A673 (cell line): ENCODE results near the gene SLC22A13. TPM values are rescaled to one million over a fixed set of nuclear protein-coding genes. Genes with fewer than 3 reads are reported as not detected.
"Not testable (repeated sequence)": the region's sequence is repeated elsewhere in the genome, so short reads cannot be mapped to it uniquely, and the experiment has no call there.

ENCODE experiments used
- BruUV-seq: library from RNA; stranded (reverse); fragments of 400-500 nt; replicated peaks from 2 replicates; lab custom pipeline; 2021; lab: Mats Ljungman, UMichigan
- CTCF ChIA-PET: fragments of 300-600 bp; sonication (Branson Sonifier 250); formaldehyde crosslinking; loops from one replicate; lab custom pipeline; 2022; ENCODE audit warnings: antibody characterized with exemption; lab: Charles Lee
- POLR2A ChIA-PET: fragments of 300-600 bp; sonication (Branson Sonifier 250); formaldehyde crosslinking; loops from one replicate; lab custom pipeline; 2022; ENCODE audit warnings: antibody characterized with exemption; ENCODE audit not compliant: low non-redundant PET; lab: Charles Lee
- DNase-seq: peaks from one replicate; pipeline ENCODE4 v3.0.0-alpha.2; 2015; ENCODE audit warnings: low spot score
- H3K27ac ChIP-seq: fragments of 200-600 bp; sonication (generic); 2 replicates; pipeline ENCODE4 v1.5.1; 2016; ENCODE audit warnings: mixed run types, low read depth, mild to moderate bottlenecking, mixed read lengths, antibody characterized with exemption, low read length; ENCODE audit not compliant: poor library complexity, severe bottlenecking
- H3K27me3 ChIP-seq: fragments of 200-600 bp; sonication (generic); replicated peaks from 2 replicates; pipeline ENCODE4 v1.6.1; 2017; ENCODE audit warnings: mixed run types, low read depth, mild to moderate bottlenecking, mixed read lengths, antibody characterized with exemption, low read length; ENCODE audit not compliant: insufficient read depth, poor library complexity
- H3K36me3 ChIP-seq: fragments of 200-600 bp; sonication (generic); 2 replicates; pipeline ENCODE4 v1.6.1; 2016; ENCODE audit warnings: mixed run types, mild to moderate bottlenecking, mixed read lengths, antibody characterized with exemption, low read length; ENCODE audit not compliant: insufficient read depth, poor library complexity, severe bottlenecking
- H3K4me1 ChIP-seq: fragments of 200-600 bp; sonication (generic); 2 replicates; pipeline ENCODE4 v1.6.1; 2017; ENCODE audit warnings: mixed run types, mild to moderate bottlenecking, mixed read lengths, antibody characterized with exemption, low read length; ENCODE audit not compliant: insufficient read depth, poor library complexity, severe bottlenecking
- H3K4me3 ChIP-seq: fragments of 200-600 bp; sonication (generic); 2 replicates; pipeline ENCODE4 v1.5.1; 2016; ENCODE audit warnings: low read depth, mixed run types, mild to moderate bottlenecking, mixed read lengths, low read length; ENCODE audit not compliant: poor library complexity, severe bottlenecking
- H3K9me3 ChIP-seq: fragments of 200-600 bp; sonication (generic); 2 replicates; pipeline ENCODE4 v1.6.1; 2016; ENCODE audit warnings: mixed run types, low read depth, mild to moderate bottlenecking, mixed read lengths, antibody characterized with exemption, low read length; ENCODE audit not compliant: poor library complexity, severe bottlenecking
- EZH2 ChIP-seq: fragments of 200-600 bp; sonication (generic); IDR thresholded peaks from 2 replicates; pipeline ENCODE4 v1.6.1; 2017; ENCODE audit warnings: borderline replicate concordance, low read depth, mild to moderate bottlenecking, mixed read lengths, antibody characterized with exemption, low read length; ENCODE audit not compliant: poor library complexity, severe bottlenecking
- intact Hi-C: fragments of 100-400 bp; cut with micrococcal nuclease; formaldehyde crosslinking; loops from one replicate; pipeline ENCODE4 v1.10.0; 2022; ENCODE audit not compliant: unreplicated experiment
- total RNA-seq: library from RNA; stranded (reverse); gene quantifications from 2 replicates; pipeline ENCODE4 v1.2.3, GENCODE V29; 2021
- TF ChIP-seq, protein P1 (sequence below): fragments of 300-800, 200-600 bp; sonication (generic); conservative IDR thresholded peaks from 2 replicates; pipeline ENCODE4 v1.5.1; 2017; ENCODE audit warnings: low read depth, mild to moderate bottlenecking, antibody characterized with exemption, low read length, moderate library complexity, mixed read lengths

SLC22A13 gene
- total RNA-seq, 1 experiment from 2014 or later, result 1.1 TPM

DNA sequence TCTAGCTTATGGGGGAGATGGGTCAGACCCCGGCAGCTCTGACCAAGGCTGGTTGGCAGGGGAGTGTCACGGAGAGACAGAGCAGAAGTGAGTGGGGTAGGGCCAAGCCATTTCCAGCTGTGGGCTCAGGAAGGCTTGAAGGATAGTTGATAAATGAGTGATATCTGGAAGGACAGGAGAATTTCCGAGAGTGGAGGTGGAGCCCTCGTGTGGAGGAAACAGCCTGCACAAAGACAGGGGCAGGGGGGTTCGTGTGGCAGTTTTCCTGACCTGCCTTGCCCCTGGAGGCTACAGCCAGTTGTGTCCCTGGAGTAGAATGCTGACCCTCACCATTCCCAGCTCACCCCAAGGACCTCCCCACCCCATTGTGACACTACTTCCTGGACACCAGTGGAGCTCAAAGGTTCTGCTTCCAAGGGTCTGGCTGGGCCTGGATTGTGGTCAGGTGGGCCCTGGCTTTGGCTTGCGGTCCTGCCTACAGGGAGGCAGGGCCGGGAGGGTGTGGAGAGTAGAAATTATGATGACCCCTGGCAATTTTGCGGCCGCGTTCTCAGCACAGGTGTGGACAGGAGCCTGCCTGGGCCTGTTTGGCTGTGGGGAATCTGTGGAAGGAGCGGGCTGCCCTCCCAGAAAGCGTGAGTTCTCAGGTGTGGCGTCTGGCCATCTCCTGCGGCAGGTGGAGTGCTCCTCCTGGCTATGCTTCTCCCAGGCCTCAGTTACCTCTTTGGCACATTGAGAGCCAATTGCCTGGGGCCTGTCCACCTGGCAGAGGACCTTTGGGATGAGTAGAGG lies 16.5 kb downstream of the SLC22A13 start, which contains the start of gene SLC22A14:
TSS of gene SLC22A14 (plus strand) at position 400 of the 792 bp plus-strand sequence. CDS start 23,733 bp downstream, outside the sequence.
- no TSS peak for BruUV-seq
- intact Hi-C loops, result loop anchor here (10.0 kb wide), 1 partner anchor 167 kb away; no protein-coding TSS in a partner anchor
- ChIA-PET CTCF (no interaction called here), POLR2A (no interaction called here)
- DNase-seq, result no peak
- Histone ChIP-seq H3K36me3 (no peaks in the 10 kb centered on the region), H3K27me3 (no peaks in the 10 kb centered on the region), H3K4me1 (no peaks in the 10 kb centered on the region), H3K4me3 (no peak within 1 kb of the TSS), H3K9me3 (no peaks in the 10 kb centered on the region), H3K27ac (no peak within 1 kb of the TSS)
- TF ChIP-seq EZH2, result no peak
- TF ChIP-seq, protein P1, sequence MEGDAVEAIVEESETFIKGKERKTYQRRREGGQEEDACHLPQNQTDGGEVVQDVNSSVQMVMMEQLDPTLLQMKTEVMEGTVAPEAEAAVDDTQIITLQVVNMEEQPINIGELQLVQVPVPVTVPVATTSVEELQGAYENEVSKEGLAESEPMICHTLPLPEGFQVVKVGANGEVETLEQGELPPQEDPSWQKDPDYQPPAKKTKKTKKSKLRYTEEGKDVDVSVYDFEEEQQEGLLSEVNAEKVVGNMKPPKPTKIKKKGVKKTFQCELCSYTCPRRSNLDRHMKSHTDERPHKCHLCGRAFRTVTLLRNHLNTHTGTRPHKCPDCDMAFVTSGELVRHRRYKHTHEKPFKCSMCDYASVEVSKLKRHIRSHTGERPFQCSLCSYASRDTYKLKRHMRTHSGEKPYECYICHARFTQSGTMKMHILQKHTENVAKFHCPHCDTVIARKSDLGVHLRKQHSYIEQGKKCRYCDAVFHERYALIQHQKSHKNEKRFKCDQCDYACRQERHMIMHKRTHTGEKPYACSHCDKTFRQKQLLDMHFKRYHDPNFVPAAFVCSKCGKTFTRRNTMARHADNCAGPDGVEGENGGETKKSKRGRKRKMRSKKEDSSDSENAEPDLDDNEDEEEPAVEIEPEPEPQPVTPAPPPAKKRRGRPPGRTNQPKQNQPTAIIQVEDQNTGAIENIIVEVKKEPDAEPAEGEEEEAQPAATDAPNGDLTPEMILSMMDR, result 0 out of 2 replicates have a peak, but pooled peaks have one; percentile 24

DNA sequence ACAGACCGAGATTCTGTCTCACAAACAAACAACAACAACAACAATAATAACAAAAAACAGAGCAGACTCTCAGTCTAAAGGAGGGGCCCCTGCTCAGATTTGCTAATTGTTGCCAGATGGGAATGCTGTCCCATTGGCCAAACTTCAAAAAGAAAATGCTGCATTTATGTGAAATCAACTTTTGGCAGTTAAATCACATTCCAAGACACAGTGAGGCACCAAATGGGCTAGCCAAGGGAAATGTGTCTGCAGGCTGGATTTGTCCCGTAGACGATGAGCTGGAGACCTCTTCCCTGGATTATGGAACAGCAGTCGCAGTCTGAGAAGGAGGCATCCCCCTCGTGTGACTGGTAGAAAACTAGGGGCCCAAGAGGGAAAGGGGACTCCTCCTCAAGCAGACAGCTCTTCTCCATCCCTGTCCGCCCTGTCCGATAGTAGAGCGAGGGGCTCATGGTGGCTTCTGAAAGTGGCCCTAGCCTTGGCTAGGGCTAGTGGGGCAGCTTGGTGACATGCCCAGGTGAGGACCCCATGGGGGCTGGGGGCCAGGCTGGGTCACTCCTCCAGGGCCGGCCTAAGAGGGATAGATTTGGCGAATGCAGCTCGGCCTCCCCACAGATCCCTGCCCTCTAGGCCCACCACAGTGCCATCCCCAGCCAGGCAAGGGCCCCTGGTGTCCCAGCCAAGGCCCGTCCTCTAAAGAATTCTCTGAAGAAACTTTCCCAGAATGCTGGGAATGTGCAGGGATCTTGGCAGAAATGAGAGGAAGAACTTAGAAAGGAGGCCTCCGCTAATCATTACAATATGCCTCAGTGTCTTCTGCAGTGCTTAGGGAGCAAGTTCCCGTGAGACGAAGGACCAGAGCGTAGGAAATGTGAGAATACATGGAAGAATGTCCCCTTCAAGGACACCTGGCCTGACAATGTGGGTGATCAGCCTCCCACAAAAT lies 18.5 kb downstream of the SLC22A13 start:
- TF ChIP-seq EZH2, result no peak
- TF ChIP-seq, protein P1, result no peak
- POLR2A ChIA-PET, result no interaction called here
- peak; percentile 3 for DNase-seq
- intact Hi-C loops, result loop anchor here (10.0 kb wide), 1 partner anchor 169 kb away; no protein-coding TSS in a partner anchor
- no peaks in the 10 kb centered on the region for H3K36me3 ChIP-seq
- H3K4me1 ChIP-seq, result no peaks in the 10 kb centered on the region
- BruUV-seq, result no TSS peak
- no peaks in the 10 kb centered on the region for H3K9me3 ChIP-seq
- no peak overlapping the region for H3K27ac ChIP-seq
- H3K4me3 ChIP-seq, result no peak overlapping the region
- no peaks in the 10 kb centered on the region for H3K27me3 ChIP-seq
- CTCF ChIA-PET, result no interaction called here

DNA sequence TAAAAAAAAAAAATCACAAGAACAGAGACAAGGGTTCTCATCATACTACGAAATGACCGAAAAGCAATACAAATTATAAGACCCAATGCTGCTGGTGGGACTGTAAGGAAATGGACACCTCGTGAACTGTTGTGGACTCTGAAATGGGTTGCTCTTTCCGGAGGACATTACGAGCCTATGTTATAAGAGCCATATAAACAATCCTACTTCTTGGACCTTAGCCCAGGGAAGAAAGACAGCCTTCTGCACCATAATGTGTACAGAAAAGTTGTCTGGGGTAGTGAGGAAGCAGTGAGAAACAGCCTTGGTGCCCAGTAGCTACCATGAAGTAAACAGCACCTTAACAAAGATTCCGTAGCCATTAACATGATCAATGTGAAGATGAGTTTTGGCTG lies 19.1 kb downstream of the SLC22A13 start:
- no peak for TF ChIP-seq EZH2
- TF ChIP-seq, protein P1, result no peak
- no peaks in the 10 kb centered on the region for H3K36me3 ChIP-seq
- BruUV-seq, result no TSS peak
- intact Hi-C loops, result loop anchor here (10.0 kb wide), 1 partner anchor 170 kb away; no protein-coding TSS in a partner anchor
- H3K27me3 ChIP-seq, result no peaks in the 10 kb centered on the region
- H3K9me3 ChIP-seq, result no peaks in the 10 kb centered on the region
- ChIA-PET POLR2A (no interaction called here), CTCF (no interaction called here)
- DNase-seq, result no peak
- no peak overlapping the region for H3K4me3 ChIP-seq
- no peak overlapping the region for H3K27ac ChIP-seq
- H3K4me1 ChIP-seq, result no peaks in the 10 kb centered on the region

DNA sequence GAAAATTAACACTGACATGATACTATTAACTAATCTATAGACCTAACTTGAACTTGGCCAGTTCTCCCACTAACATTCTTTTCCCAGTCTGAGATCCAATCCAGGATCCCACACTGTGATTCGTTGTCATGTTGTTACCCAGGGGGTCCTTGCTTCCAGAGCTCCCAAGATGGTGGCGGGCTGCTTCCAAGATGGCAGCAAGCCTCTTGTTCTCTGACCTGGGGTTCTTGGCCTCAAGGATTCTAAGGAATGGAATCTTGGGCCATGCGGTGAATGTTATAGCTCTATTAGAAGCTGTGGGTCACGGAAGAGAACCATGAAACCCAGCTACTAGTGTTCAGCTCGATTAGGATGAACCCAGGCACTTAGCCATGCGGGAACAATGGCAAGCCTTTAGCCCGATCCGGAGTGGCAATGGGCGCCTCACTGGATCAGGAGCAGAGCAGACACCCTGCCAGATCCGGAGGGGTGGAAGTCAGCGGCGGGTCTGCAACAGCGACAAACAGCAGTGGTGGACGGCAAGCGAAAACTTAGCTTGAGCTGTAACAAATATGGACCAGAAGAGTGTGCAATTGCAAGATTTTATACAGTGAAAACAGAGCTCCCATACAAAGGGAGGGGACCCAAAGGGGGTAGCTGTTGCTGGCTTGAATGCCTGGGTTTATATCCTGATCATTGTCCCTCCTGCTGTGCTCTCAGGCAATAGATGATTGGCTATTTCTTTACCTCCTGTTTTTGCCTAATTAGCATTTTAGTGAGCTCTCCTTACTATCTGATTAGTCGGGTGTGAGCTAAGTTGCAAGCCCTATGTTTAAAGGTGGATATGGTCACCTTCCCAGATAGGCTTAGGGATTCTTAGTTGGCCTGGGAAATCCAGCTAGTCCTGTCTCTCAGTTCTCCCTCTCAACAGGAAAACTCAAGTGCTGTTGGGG lies 23.9 kb downstream of the SLC22A13 start:
- H3K4me1 ChIP-seq, BruUV-seq, H3K36me3 ChIP-seq, DNase-seq, POLR2A ChIA-PET, H3K9me3 ChIP-seq, H3K27me3 ChIP-seq, H3K27ac ChIP-seq, H3K4me3 ChIP-seq, CTCF ChIA-PET: not testable (repeated sequence)
- intact Hi-C loops, result loop anchor here (10.0 kb wide), 1 partner anchor 175 kb away; no protein-coding TSS in a partner anchor
